Measurements from ENCODE around the gene ROR2.

Gene ROR2

GRCh38 chr9:91935066-91935749 is 14.8 kb downstream of the ROR2 start:
- no peak for TF ChIP-seq CTCF (IDR thresholded peaks at IDR 0.05; ENCODE audit: borderline replicate concordance, insufficient read depth, low read depth, low read length)
- H3K4me3 ChIP-seq (ENCODE audit: low read depth, low read length), result no peak overlapping the region

GRCh38 chr9:91934654-91935053 is 15.4 kb downstream of the ROR2 start:
- H3K4me3 ChIP-seq (ENCODE audit: low read depth, low read length), result no peak overlapping the region
- no peak for TF ChIP-seq CTCF (IDR thresholded peaks at IDR 0.05; ENCODE audit: borderline replicate concordance, insufficient read depth, low read depth, low read length)

GRCh38 chr9:91933556-91934352 is 16.3 kb downstream of the ROR2 start:
- H3K4me3 ChIP-seq (ENCODE audit: low read depth, low read length), result no peak overlapping the region
- no peak for TF ChIP-seq CTCF (IDR thresholded peaks at IDR 0.05; ENCODE audit: borderline replicate concordance, insufficient read depth, low read depth, low read length)

GRCh38 chr9:91930475-91930874 is 19.6 kb downstream of the ROR2 start:
- no peak for TF ChIP-seq CTCF (IDR thresholded peaks at IDR 0.05; ENCODE audit: borderline replicate concordance, insufficient read depth, low read depth, low read length)
- no peak overlapping the region for H3K4me3 ChIP-seq (ENCODE audit: low read depth, low read length)

GRCh38 chr9:91929331-91929730 is 20.7 kb downstream of the ROR2 start:
- TF ChIP-seq CTCF (IDR thresholded peaks at IDR 0.05; ENCODE audit: borderline replicate concordance, insufficient read depth, low read depth, low read length), result no peak

GRCh38 chr9:91927922-91928510 is 22.0 kb downstream of the ROR2 start:
- H3K4me3 ChIP-seq (ENCODE audit: low read depth, low read length), result no peak overlapping the region
- no peak for TF ChIP-seq CTCF (IDR thresholded peaks at IDR 0.05; ENCODE audit: borderline replicate concordance, insufficient read depth, low read depth, low read length)

More at GRCh38 chr9:91929331-91929730, 20.7 kb downstream of the ROR2 start:
- no peak overlapping the region for H3K4me3 ChIP-seq (ENCODE audit: low read depth, low read length)

Measured in GM12875 (cell line).